Measurements from ENCODE around the gene MESP2.

MESP2 gene

GRCh38 chr15:89776274-89777072 is at the start of gene MESP2:
TSS of gene MESP2 (plus strand) at chr15:89776332. CDS start at chr15:89776358, 26 bp downstream.
- DNase-seq, result peak; percentile 2

DNA sequence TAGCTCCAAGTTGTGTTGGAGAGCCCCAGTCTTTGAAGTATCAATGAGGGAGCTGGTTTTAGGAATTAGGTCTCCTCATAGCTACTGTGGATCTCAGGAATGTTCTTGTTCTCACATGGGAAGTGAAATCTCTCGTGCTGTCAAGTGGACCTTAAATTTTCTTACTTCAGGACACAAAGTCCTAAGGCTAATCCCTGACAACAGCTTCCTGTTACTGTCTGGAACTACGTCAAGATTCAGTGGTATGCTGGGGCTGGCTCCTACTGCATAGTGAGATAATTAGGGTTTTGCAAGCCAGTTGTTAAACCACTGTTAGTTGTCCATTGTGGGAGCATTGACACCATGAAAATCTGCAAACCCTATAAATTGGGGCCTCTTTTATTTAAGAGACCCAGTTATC is 47.9 kb upstream of the MESP2 start:
- no peak for DNase-seq

DNA sequence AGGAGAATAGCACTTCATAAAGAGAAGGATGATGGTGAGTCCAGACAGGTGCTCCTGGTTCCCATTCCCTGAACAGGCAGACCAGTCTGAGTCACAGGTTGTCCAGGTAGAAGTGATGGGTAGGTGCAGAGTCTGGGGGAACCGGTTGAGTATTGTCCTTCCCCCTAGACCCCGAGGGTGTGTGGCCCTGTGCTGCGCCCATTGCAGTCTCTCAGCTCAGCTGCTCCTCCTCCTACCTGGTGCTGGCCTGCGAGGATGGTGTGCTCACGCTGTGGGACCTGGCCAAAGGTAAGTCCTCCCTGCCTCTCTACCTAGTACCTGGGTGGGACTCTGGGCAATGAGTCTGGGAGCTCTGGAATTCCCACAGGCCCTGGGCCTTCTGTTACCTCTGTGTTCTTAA is 44.9 kb upstream of the MESP2 start:
- no peak for DNase-seq

- no peak for DNase-seq
Measured at GRCh38 chr15:89732451-89733172, 43.5 kb upstream of the MESP2 start.

GRCh38 chr15:89735773-89736172 is 40.4 kb upstream of the MESP2 start:
- no peak for DNase-seq

DNA sequence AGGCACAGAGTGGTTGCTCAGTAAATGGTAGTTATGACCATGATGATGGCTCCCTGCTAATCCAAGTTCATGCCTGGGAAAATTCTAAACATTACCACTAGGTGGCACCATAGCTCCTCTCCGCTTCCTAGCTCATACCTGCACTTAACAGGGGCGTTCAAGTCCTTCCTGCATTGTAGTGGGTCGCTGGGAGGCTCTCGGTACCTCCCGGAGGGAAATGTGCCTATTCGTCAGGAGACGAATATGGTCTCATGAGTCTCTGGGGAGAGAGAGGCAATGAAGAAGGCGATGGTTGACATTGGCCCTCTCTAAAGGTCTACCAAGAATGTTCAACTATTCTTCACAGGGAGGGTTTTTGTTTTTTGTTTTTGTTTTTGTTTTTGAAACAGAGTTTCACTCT is 36.0 kb upstream of the MESP2 start:
- DNase-seq, result peak; percentile 38

GRCh38 chr15:89743011-89743410 is 33.1 kb upstream of the MESP2 start:
- DNase-seq, result no peak

- DNase-seq, result no peak
Measured at GRCh38 chr15:89743594-89743993, 32.5 kb upstream of the MESP2 start.

DNA sequence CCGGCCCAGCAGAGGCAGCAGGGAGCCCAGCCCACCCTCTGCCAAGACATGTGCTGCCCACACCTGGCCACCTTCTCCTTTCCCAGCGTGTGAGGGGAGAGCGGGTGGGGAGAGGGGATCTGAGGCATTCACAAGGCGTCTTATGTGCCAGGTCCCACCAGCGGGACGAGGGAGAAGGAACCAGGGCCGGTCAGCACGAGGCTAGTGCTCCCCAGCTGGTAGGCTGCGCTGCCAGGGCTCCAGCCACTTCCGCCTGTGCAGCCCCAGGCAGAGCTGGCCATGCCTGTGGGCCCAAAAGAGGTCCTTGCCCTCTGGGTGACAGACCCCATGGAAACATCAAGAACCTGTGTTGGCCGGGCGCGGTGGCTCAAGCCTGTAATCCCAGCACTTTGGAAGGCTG is 31.0 kb upstream of the MESP2 start:
- DNase-seq, result no peak

- DNase-seq, result no peak
Measured at GRCh38 chr15:89745768-89746167, 30.4 kb upstream of the MESP2 start.

- DNase-seq, result no peak
Measured at GRCh38 chr15:89746386-89746780, 29.7 kb upstream of the MESP2 start.

- DNase-seq, result no peak
Measured at GRCh38 chr15:89747708-89748682, 28.1 kb upstream of the MESP2 start.

- no peak for DNase-seq
Measured at GRCh38 chr15:89749054-89749453, 27.1 kb upstream of the MESP2 start.

- no peak for DNase-seq
Measured at GRCh38 chr15:89749526-89749925, 26.6 kb upstream of the MESP2 start.

DNA sequence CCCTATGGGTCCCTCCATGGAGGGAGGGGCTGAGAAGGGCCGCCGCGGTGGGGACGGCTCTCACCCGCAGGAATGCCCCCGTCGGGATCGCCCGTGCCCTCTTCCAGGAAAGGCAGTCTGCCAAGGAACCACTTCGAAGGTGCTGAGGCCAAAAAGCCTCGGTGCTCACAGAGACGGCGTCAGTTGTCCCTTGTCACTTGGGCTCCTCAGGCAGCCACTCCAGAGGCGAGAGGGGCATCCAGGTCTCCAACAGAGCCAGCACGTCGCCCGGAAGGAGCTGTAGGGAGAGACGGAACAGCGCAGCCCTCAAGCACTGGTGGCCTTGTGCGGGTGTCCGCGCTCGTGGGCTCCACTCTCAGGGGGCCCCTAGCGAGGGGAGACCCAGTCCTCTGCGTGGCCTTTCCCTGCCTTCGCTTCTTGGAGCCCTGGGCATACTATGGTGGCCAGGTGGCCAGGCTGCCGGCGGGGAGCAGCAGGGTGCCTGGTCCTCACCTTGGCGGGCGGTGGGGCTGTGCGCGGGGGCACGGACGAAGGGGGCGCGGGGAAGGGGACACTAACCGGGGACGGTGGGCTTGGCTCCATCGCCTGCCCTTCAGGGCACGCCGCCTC is 26.1 kb upstream of the MESP2 start:
- no peak for DNase-seq

GRCh38 chr15:89750560-89751542 is 25.3 kb upstream of the MESP2 start, which contains the start of gene MESP1:
TSS of gene MESP1 (minus strand) at chr15:89751249. CDS start at chr15:89751231, 18 bp downstream.
- peak; percentile 56 for DNase-seq

DNA sequence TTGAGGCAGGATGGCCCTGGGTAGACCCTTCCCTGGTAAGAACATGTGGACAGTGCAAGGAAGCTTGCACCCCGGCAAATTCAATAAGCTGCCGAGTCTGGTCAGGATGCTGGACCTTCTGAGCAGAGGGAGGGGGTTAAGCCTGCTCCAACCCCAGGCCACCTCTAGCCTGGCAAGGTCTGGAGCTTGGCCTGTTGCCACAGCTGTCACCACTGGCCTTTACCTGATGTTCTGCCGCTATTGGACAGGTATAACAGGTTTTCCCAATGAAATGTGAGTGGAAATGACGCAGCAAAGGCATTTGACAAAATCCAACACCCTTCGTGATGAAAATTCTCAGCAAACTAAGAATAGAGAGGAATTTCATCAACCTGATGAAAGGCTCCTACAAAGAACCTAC is 24.4 kb upstream of the MESP2 start:
- no peak for DNase-seq

DNA sequence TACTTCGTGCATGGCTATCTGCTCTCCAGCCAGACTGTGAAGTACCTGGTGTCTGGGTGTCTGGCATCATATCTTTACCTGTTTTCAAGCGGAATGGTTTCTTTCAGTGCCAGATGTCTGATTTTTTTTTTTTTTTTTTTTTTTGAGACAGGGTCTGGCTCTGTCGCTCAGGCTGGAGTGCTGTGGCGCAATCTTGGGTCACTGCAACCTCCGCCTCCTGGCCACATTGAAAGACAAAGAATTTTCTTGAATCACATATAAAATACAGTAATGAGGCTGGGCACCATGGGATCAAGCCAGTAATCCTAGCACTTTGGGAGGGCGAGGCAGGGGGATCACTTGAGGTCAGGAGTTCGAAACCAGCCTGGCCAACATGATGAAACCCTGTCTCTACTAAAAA is 22.3 kb upstream of the MESP2 start:
- DNase-seq, result no peak

DNA sequence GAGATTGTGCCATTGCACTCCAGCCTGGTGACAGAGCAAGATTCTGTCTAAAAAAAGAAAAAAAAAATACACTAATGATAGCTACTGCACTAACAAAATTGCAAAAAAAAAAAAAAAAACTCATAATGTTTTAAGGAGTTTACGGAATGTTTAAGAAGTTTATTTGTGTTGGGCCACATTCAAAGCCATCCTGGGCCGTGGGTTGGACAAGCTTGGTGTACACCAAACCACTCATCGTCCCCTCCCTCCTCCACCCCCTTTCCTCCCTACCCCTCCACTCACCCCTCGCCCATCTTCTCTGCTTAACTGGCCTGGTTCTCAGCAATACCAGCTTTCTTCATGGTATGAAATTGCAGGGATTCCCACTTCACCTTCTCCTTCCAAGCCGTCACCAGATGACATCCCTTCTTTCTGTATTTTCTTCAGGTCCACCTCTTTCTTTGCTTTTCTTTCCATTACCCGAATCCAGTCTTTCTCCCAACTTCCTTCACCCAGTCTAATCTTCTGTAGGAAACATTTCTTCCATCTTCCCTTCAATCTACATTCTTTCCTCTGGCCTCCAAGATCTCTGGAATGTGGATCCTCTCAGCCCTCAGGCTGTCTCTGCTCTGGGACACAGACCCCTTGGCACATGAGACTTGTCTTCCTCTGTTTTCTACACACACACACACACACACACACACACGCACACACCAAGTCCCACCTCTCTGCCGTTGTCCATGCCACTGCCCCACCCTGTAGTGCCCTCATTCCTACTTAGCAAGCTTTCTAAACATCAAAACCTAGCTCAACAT is 21.6 kb upstream of the MESP2 start:
- no peak for DNase-seq

DNA sequence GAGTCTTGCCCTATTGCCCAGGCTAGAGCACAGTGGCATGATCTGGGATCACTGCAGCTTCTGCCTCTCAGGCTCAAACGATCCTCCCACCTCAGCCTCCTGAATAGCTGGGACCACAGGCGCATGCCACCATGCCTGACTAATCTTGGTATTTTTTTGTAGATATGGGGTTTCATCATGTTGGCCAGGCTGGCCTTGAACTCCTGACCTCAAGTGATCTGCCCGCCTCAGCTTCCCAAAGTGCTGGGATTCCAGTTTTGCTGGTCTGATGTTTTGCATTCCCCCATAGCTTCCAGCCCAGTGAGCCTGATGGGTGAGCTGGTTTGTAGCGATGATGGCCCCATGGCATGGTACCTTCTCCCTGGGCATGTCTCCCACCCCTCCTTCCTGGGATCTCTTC is 20.4 kb upstream of the MESP2 start:
- DNase-seq, result no peak

DNA sequence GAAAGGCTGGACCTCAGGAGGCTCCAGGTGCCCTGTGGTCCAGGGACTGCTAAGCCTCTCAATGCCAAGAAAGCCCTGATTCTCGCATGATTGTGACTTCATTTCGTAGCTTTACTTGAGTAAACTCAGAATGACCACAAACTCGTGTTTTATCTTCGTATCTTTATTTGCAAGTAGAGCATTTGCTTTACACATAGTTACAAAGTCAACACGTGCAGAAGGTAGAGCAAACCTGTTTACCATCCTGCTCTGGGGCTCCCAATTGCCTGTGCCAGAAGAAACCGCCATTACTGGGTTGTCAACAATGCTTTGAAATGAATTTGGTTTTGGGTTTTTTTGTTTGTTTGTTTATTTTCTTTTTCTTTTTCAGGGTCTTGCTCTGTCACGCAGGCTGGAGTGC is 19.2 kb upstream of the MESP2 start:
- no peak for DNase-seq

Data from DMS 273 treated with DMSO at 0.1 percent for 48 hours (cell line).